Uterus (tissue), 2 donors: ENCODE measurements around the gene IQCE.

Experiments used
- POLR2A ChIP-seq, 2 donors: fragments of 450-650 bp; IDR thresholded peaks; one replicate each; pipeline ENCODE4 v1.6.1; 2016; ENCODE audit warnings: antibody characterized with exemption in 2 of 2, mild to moderate bottlenecking in 1 of 2, moderate library complexity in 1 of 2
- TF ChIP-seq, protein P1 (sequence below), 4 experiments: fragments of 200-600 bp in 2 of 4; fragments of 450-650 bp in 2 of 4; sonication (generic) in 2 of 4; IDR thresholded peaks; one replicate each; pipeline ENCODE4 v1.5.1; 2016 to 2019; ENCODE audit warnings: antibody characterized with exemption in 4 of 4, mild to moderate bottlenecking in 2 of 4, moderate library complexity in 1 of 4

- TF ChIP-seq, protein P1, sequence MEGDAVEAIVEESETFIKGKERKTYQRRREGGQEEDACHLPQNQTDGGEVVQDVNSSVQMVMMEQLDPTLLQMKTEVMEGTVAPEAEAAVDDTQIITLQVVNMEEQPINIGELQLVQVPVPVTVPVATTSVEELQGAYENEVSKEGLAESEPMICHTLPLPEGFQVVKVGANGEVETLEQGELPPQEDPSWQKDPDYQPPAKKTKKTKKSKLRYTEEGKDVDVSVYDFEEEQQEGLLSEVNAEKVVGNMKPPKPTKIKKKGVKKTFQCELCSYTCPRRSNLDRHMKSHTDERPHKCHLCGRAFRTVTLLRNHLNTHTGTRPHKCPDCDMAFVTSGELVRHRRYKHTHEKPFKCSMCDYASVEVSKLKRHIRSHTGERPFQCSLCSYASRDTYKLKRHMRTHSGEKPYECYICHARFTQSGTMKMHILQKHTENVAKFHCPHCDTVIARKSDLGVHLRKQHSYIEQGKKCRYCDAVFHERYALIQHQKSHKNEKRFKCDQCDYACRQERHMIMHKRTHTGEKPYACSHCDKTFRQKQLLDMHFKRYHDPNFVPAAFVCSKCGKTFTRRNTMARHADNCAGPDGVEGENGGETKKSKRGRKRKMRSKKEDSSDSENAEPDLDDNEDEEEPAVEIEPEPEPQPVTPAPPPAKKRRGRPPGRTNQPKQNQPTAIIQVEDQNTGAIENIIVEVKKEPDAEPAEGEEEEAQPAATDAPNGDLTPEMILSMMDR (IDR thresholded peaks at IDR 0.05), result no peak
- TF ChIP-seq POLR2A (IDR thresholded peaks at IDR 0.05), result no peak
These were observed 51.7 kb downstream of the IQCE start for GRCh38 chr7:2610466-2610865.
